Calu3 (cell line): ENCODE measurements around the gene CLDN6. TPM values are rescaled to one million over a fixed set of nuclear protein-coding genes. Genes with fewer than 3 reads are reported as not detected.
A peak's percentile ranks its signal among the peaks of the same experiment; 100 is the strongest.

Experiments used
- BruUV-seq: library from RNA; stranded (reverse); fragments of 400-500 nt; replicated peaks from 2 replicates; lab custom pipeline; 2021; lab: Mats Ljungman, UMichigan
- CTCF ChIA-PET: fragments of 300-600 bp; sonication (Branson Sonifier 250); formaldehyde crosslinking; loops from one replicate; lab custom pipeline; 2022; ENCODE audit warnings: antibody characterized with exemption; lab: Charles Lee
- DNase-seq: peaks from one replicate; pipeline ENCODE4 v3.0.0; 2022
- H3K27ac Mint-ChIP-seq: one replicate; pipeline ENCODE4 v1.8.0; 2022; ENCODE audit warnings: mixed read lengths; ENCODE audit not compliant: unreplicated experiment
- H3K27me3 Mint-ChIP-seq: one replicate; pipeline ENCODE4 v1.8.0; 2022; ENCODE audit warnings: mixed read lengths; ENCODE audit not compliant: unreplicated experiment
- H3K36me3 Mint-ChIP-seq: one replicate; pipeline ENCODE4 v1.8.0; 2022; ENCODE audit warnings: mild to moderate bottlenecking, moderate library complexity, mixed read lengths; ENCODE audit not compliant: insufficient read depth, unreplicated experiment
- H3K4me1 Mint-ChIP-seq: one replicate; pipeline ENCODE4 v1.8.0; 2022; ENCODE audit warnings: mild to moderate bottlenecking, low read depth, mixed read lengths; ENCODE audit not compliant: unreplicated experiment
- H3K4me3 Mint-ChIP-seq: one replicate; pipeline ENCODE4 v1.8.0; 2022; ENCODE audit warnings: mild to moderate bottlenecking, low read depth, moderate library complexity, mixed read lengths; ENCODE audit not compliant: unreplicated experiment
- H3K9me3 Mint-ChIP-seq: one replicate; pipeline ENCODE4 v1.8.0; 2022; ENCODE audit warnings: low read depth, mixed read lengths; ENCODE audit not compliant: unreplicated experiment
- intact Hi-C: fragments of 100-400 bp; cut with micrococcal nuclease; formaldehyde crosslinking; loops from one replicate; pipeline ENCODE4 v1.10.0; 2022; ENCODE audit not compliant: unreplicated experiment
- total RNA-seq: library from RNA; stranded (reverse); gene quantifications from 2 replicates; pipeline ENCODE4 v1.2.3, GENCODE V29; 2022
- TF ChIP-seq, protein P1 (sequence below): fragments of 200-600 bp; IDR thresholded peaks from one replicate; pipeline ENCODE4 v1.8.0; 2022; ENCODE audit warnings: antibody characterized with exemption; ENCODE audit not compliant: unreplicated experiment

Gene CLDN6
- total RNA-seq, 1 experiment from 2014 or later: 2.1 TPM

DNA sequence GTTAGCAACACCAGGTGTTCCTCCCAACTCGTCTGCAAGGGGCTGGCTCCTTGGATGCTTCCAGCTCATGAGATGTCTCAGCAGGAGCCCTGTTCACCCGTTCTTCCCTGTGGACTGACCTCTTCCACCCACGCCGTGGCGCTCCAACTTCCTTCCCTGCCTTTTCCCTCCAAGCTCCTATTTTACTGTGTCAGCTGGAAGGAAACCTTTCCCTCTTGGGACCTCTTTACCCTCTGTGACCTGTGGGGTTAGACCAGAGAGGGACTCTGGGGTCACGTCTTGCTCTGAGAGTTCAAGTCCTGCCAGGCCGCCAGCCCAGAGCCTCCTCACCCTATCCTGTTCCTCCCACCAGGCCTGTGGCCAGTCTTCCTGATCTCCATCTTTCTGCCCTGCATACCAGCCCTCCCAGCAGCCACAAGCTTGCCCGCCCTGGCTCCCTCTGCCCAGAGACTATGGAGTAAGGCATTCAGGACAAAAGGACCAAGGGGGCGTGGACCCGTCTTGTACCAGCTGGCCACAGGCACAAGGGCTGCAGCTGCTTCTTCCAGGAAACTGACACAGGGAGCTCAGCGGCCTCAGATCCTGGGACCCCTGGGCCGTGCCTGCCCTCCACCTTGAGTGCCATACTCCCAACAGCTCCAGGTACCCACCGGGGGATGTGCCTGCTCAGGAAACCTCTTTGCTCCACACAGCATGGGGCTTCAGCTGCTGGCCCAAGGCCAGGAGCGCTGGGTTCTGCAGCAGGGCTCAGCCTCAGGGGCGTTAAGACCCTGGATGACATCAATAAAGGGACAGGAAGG lies 45.8 kb downstream of the CLDN6 start:
- Mint-ChIP-seq H3K27me3 (peaks cover 12% of the 10 kb centered on the region), H3K36me3 (peaks cover 68% of the 10 kb centered on the region), H3K27ac (no peak overlapping the region), H3K9me3 (no peaks in the 10 kb centered on the region), H3K4me3 (no peak overlapping the region), H3K4me1 (peaks cover 29% of the 10 kb centered on the region)
- no TSS peak for BruUV-seq
- intact Hi-C loops: no loop called here
- no peak for DNase-seq
- CTCF ChIA-PET: no interaction called here
- TF ChIP-seq, protein P1, sequence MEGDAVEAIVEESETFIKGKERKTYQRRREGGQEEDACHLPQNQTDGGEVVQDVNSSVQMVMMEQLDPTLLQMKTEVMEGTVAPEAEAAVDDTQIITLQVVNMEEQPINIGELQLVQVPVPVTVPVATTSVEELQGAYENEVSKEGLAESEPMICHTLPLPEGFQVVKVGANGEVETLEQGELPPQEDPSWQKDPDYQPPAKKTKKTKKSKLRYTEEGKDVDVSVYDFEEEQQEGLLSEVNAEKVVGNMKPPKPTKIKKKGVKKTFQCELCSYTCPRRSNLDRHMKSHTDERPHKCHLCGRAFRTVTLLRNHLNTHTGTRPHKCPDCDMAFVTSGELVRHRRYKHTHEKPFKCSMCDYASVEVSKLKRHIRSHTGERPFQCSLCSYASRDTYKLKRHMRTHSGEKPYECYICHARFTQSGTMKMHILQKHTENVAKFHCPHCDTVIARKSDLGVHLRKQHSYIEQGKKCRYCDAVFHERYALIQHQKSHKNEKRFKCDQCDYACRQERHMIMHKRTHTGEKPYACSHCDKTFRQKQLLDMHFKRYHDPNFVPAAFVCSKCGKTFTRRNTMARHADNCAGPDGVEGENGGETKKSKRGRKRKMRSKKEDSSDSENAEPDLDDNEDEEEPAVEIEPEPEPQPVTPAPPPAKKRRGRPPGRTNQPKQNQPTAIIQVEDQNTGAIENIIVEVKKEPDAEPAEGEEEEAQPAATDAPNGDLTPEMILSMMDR: no peak

DNA sequence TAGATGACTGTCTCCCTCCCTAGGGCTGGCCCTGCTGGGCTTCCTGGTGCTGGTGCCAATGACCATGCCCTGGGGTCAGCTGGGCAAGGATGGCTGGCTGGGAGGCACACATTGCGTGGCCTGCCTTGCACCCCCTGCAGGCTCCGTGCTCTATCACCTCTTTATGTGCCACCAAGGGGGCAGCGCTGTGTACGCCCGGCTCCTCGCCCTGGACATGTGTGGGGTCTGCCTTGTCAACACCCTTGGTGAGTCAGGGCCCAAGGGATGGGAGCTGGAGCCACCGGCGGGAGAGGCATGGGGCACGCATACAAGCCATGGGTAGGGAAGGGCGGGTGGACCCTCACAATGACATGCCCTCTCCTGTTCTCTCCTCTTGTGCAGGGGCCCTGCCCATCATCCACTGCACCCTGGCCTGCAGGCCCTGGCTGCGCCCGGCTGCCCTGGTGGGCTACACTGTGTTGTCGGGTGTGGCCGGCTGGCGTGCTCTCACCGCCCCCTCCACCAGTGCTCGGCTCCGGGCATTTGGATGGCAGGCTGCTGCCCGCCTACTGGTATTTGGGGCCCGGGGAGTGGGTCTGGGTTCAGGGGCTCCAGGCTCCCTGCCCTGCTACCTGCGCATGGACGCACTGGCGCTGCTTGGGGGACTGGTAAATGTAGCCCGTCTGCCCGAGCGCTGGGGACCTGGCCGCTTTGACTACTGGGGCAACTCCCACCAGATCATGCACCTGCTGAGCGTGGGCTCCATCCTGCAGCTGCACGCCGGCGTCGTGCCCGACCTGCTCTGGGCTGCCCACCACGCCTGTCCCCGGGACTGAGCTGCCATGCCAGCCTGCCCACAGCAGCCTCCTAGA lies 46.6 kb downstream of the CLDN6 start:
- intact Hi-C loops: no loop called here

GRCh38 chr16:2970563-2970962 lies 47.4 kb downstream of the CLDN6 start:
- Mint-ChIP-seq H3K4me3 (peak overlapping the region; percentile 83), H3K9me3 (no peaks in the 10 kb centered on the region), H3K27ac (peak overlapping the region; percentile 72), H3K36me3 (peaks cover 60% of the 10 kb centered on the region), H3K27me3 (peaks cover 19% of the 10 kb centered on the region), H3K4me1 (peaks cover 25% of the 10 kb centered on the region)
- TF ChIP-seq, protein P1: no peak
- CTCF ChIA-PET: interaction anchor here (0.9 to 1.3 kb wide), 9 partner anchors 8 to 288 kb away, joined by 3 to 10 read pairs (median 4); partner anchors contain the start of genes KCTD5, PKMYT1 and TNFRSF12A
- intact Hi-C loops: no loop called here
- BruUV-seq: no TSS peak
- no peak for DNase-seq

More for the DNA sequence above, 46.6 kb downstream of the CLDN6 start:
- CTCF ChIA-PET: no interaction called here
- no TSS peak for BruUV-seq
- H3K36me3 Mint-ChIP-seq: peaks cover 68% of the 10 kb centered on the region
- H3K4me1 Mint-ChIP-seq: peaks cover 25% of the 10 kb centered on the region
- DNase-seq: no peak
- H3K27ac Mint-ChIP-seq: peak overlapping the region; percentile 72
- peak overlapping the region; percentile 83 for H3K4me3 Mint-ChIP-seq
- no peaks in the 10 kb centered on the region for H3K9me3 Mint-ChIP-seq
- TF ChIP-seq, protein P1: peak; percentile 3
- peaks cover 12% of the 10 kb centered on the region for H3K27me3 Mint-ChIP-seq
